Astrocyte of the cerebellum (primary cell): ENCODE results near the gene ESYT1.
"Not testable (repeated sequence)": the region's sequence is repeated elsewhere in the genome, so short reads cannot be mapped to it uniquely, and the experiment has no call there.

Experiments used
- DNase-seq: peaks from one replicate; pipeline ENCODE4 v3.0.0-alpha.2; 2011; ENCODE audit warnings: low read depth
- H3K4me3 ChIP-seq: 2 replicates; pipeline ENCODE4 v1.5.1; 2011; ENCODE audit warnings: mild to moderate bottlenecking, low read depth, low read length, moderate library complexity
- CTCF ChIP-seq: IDR thresholded peaks from 2 replicates; pipeline ENCODE4 v1.5.1; 2012; ENCODE audit warnings: low read length, low read depth, moderate library complexity, mild to moderate bottlenecking; ENCODE audit errors: missing control alignments
- in situ Hi-C: cut with HindIII; loops from 2 replicates; pipeline ENCODE4 v1.10.0; 2017; ENCODE audit warnings: low sequenced_read_pairs

Gene ESYT1

GRCh38 chr12:56154818-56155217, 26.8 kb downstream of the ESYT1 start:
- H3K4me3 ChIP-seq, result no peak overlapping the region
- TF ChIP-seq CTCF, result no peak
- in situ Hi-C loops, result no loop called here
- no peak for DNase-seq

GRCh38 chr12:56155256-56155845, 27.3 kb downstream of the ESYT1 start:
- no peak for TF ChIP-seq CTCF
- in situ Hi-C loops, result no loop called here
- no peak overlapping the region for H3K4me3 ChIP-seq
- no peak for DNase-seq

- peak overlapping the region; percentile 90 for H3K4me3 ChIP-seq
- in situ Hi-C loops, DNase-seq: not testable (repeated sequence)
Measured at GRCh38 chr12:56156464-56157200, 28.6 kb downstream of the ESYT1 start.

- peak; percentile 72 for TF ChIP-seq CTCF
- H3K4me3 ChIP-seq, result peak overlapping the region; percentile 90
- in situ Hi-C loops, result no loop called here
- peak; percentile 57 for DNase-seq
Measured at GRCh38 chr12:56157201-56158028, 29.3 kb downstream of the ESYT1 start.

GRCh38 chr12:56158029-56158925, 30.2 kb downstream of the ESYT1 start, which contains the start of gene MYL6:
Gene MYL6 (plus strand): TSS chr12:56158359. CDS start chr12:56158402, 43 bp downstream.
- DNase-seq, result peak; percentile 97
- peak within 1 kb of the TSS; percentile 90 for H3K4me3 ChIP-seq
- TF ChIP-seq CTCF, result no peak
- in situ Hi-C loops, result no loop called here

- peak overlapping the region; percentile 90 for H3K4me3 ChIP-seq
- peak; percentile 18 for DNase-seq
- TF ChIP-seq CTCF, result no peak
- in situ Hi-C loops, result no loop called here
Measured at GRCh38 chr12:56158926-56159461, 30.9 kb downstream of the ESYT1 start.
